PC-9 (cell line): ENCODE measurements around the gene MDM4.

Experiments used
- EZH2 ChIP-seq: fragments of 200-600 bp; sonication (generic); IDR thresholded peaks from 2 replicates; pipeline ENCODE4 v1.8.0; 2017; ENCODE audit warnings: antibody characterized with exemption, low read depth
- TF ChIP-seq, protein P1 (sequence below): fragments of 200-600 bp; sonication (generic); conservative IDR thresholded peaks from 2 replicates; pipeline ENCODE4 v1.6.1; 2017; ENCODE audit warnings: mixed run types, antibody characterized with exemption, mild to moderate bottlenecking, moderate library complexity

DNA sequence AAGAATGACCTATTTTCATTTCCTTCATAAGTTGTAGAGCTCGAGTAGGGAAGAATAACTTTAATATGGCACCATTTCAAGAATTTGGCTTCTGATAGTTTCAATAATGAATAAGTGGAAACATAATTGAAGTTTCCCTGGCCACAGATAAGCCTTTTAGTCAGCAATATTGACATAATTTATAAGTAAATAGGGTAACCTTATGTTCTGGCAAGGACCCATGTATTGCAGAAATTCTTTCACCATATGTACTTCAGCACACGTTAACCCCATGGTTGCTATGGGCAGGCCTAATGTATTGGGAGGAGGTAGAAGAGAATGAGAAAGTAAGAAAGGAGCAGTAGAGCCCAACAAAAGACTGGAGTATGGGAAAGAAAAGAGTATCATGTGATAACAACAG lies 25.4 kb downstream of the MDM4 start:
- TF ChIP-seq EZH2, result no peak
- TF ChIP-seq, protein P1, sequence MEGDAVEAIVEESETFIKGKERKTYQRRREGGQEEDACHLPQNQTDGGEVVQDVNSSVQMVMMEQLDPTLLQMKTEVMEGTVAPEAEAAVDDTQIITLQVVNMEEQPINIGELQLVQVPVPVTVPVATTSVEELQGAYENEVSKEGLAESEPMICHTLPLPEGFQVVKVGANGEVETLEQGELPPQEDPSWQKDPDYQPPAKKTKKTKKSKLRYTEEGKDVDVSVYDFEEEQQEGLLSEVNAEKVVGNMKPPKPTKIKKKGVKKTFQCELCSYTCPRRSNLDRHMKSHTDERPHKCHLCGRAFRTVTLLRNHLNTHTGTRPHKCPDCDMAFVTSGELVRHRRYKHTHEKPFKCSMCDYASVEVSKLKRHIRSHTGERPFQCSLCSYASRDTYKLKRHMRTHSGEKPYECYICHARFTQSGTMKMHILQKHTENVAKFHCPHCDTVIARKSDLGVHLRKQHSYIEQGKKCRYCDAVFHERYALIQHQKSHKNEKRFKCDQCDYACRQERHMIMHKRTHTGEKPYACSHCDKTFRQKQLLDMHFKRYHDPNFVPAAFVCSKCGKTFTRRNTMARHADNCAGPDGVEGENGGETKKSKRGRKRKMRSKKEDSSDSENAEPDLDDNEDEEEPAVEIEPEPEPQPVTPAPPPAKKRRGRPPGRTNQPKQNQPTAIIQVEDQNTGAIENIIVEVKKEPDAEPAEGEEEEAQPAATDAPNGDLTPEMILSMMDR, result no peak
